ENCODE measurements around the gene PDE7B.
"Not testable (repeated sequence)": the region's sequence is repeated elsewhere in the genome, so short reads cannot be mapped to it uniquely, and the experiment has no call there.

GRCh38 chr6:136139111-136139510, 287.6 kb downstream of the PDE7B start:
- TF ChIP-seq CTCF (optimal IDR thresholded peaks at IDR 0.05 in 1 of 3, IDR thresholded peaks at IDR 0.05 in 1 of 3, conservative IDR thresholded peaks at IDR 0.05 in 1 of 3; ENCODE audit: extremely low read depth in 1 of 3, insufficient read depth in 2 of 3, low read length in 3 of 3); EZH2 (IDR thresholded peaks at IDR 0.05; ENCODE audit: low read length): not testable (repeated sequence)
